Smooth muscle cell (in vitro differentiated cells): ENCODE measurements around the gene EMC1. TPM values are rescaled to one million over a fixed set of nuclear protein-coding genes. Genes with fewer than 3 reads are reported as not detected.

Source experiments
- DNase-seq: peaks from one replicate; lab custom pipeline; 2025; ENCODE audit not compliant: unreplicated experiment; lab: John Stamatoyannopoulos, UW
- H2AFZ ChIP-seq: fragments of 200-600 bp; sonication (generic); 2 replicates; pipeline ENCODE4 v1.6.0; 2016; ENCODE audit warnings: antibody characterized with exemption, low read depth, mild to moderate bottlenecking
- H3F3A ChIP-seq: fragments of 200-600 bp; sonication (generic); 2 replicates; pipeline ENCODE4 v1.6.0; 2017; ENCODE audit warnings: antibody characterized with exemption, low read depth
- H3K27ac ChIP-seq: fragments of 200-600 bp; sonication (generic); 2 replicates; pipeline ENCODE4 v1.5.1; 2016; ENCODE audit warnings: low read depth, mild to moderate bottlenecking
- H3K27me3 ChIP-seq: fragments of 200-600 bp; sonication (generic); 2 replicates; pipeline ENCODE4 v1.6.1; 2016; ENCODE audit warnings: low read depth, mild to moderate bottlenecking
- H3K36me3 ChIP-seq: fragments of 200-600 bp; sonication (generic); 2 replicates; pipeline ENCODE4 v1.5.1; 2016; ENCODE audit warnings: low read depth
- H3K4me1 ChIP-seq: fragments of 200-600 bp; sonication (generic); 2 replicates; pipeline ENCODE4 v1.5.1; 2016; ENCODE audit warnings: low read depth
- H3K4me2 ChIP-seq: fragments of 200-600 bp; sonication (generic); 2 replicates; pipeline ENCODE4 v1.6.0; 2016; ENCODE audit warnings: mild to moderate bottlenecking
- H3K4me3 ChIP-seq: fragments of 200-600 bp; sonication (generic); 2 replicates; pipeline ENCODE4 v1.5.1; 2016; ENCODE audit warnings: mild to moderate bottlenecking
- H3K79me2 ChIP-seq: fragments of 200-600 bp; sonication (generic); 2 replicates; pipeline ENCODE4 v1.6.0; 2016; ENCODE audit warnings: low read depth, mild to moderate bottlenecking
- H3K9ac ChIP-seq: fragments of 200-600 bp; sonication (generic); 2 replicates; pipeline ENCODE4 v1.6.0; 2016; ENCODE audit warnings: low read depth
- H3K9me3 ChIP-seq: fragments of 200-600 bp; sonication (generic); replicated peaks from 2 replicates; pipeline ENCODE4 v1.5.1; 2016; ENCODE audit warnings: low read depth
- H4K20me1 ChIP-seq: fragments of 200-600 bp; sonication (generic); 2 replicates; pipeline ENCODE4 v1.6.0; 2016; ENCODE audit warnings: low read depth
- CTCF ChIP-seq: fragments of 200-600 bp; sonication (generic); IDR thresholded peaks from 2 replicates; pipeline ENCODE4 v1.5.1; 2017; ENCODE audit warnings: borderline replicate concordance, mild to moderate bottlenecking, antibody characterized with exemption; ENCODE audit not compliant: insufficient read depth, poor library complexity, severe bottlenecking
- WGBS: methylation state at CpG from one replicate; pipeline ENCODE4 v1.1.7; 2016; ENCODE audit warnings: low lambda C conversion rate; 5-methylcytosine and 5-hydroxymethylcytosine counted together
- polyA plus RNA-seq: library from polyadenylated mRNA; unstranded; fragments of >200 nt; fragmentation: Nextera tagmentation; extraction: Ambion mirVana; gene quantifications from 2 replicates; pipeline ENCODE4 v1.2.1, GENCODE V29; 2016
- total RNA-seq: library from RNA; depleted of rRNA; stranded (reverse); fragments of >200 nt; gene quantifications from 2 replicates; pipeline ENCODE4 v1.2.3, GENCODE V29; 2014

The EMC1 gene
- total and polyA plus RNA-seq, 2 experiments from 2014 or later, result 48.8 to 54.4 TPM

- H3K27me3 ChIP-seq, result no peaks in the 10 kb centered on the region
- H3K79me2 ChIP-seq, result peaks cover 6% of the 10 kb centered on the region
- H3K4me1 ChIP-seq, result no peaks in the 10 kb centered on the region
- no peak overlapping the region for H2AFZ ChIP-seq
- no peaks in the 10 kb centered on the region for H3K9me3 ChIP-seq
- H4K20me1 ChIP-seq, result peaks cover 14% of the 10 kb centered on the region
- H3K27ac ChIP-seq, result no peak overlapping the region
- no peak overlapping the region for H3K4me3 ChIP-seq
- H3K4me2 ChIP-seq, result no peak overlapping the region
- peaks cover 51% of the 10 kb centered on the region for H3K36me3 ChIP-seq
- no peak for DNase-seq
- H3F3A ChIP-seq, result no peaks in the 10 kb centered on the region
- H3K9ac ChIP-seq, result no peak overlapping the region
- WGBS, result 86% methylated on average over 8 of the region's 8 CpGs
- no peak for TF ChIP-seq CTCF
Measured at GRCh38 chr1:19179597-19180264, 71.6 kb downstream of the EMC1 start.

GRCh38 chr1:19178734-19179398 is 72.5 kb downstream of the EMC1 start:
- no peak overlapping the region for H3K4me2 ChIP-seq
- H4K20me1 ChIP-seq, result peaks cover 21% of the 10 kb centered on the region
- H3F3A ChIP-seq, result no peaks in the 10 kb centered on the region
- no peak overlapping the region for H3K27ac ChIP-seq
- WGBS, result 80% methylated on average over 5 of the region's 5 CpGs
- no peaks in the 10 kb centered on the region for H3K9me3 ChIP-seq
- H2AFZ ChIP-seq, result no peak overlapping the region
- H3K4me3 ChIP-seq, result no peak overlapping the region
- H3K36me3 ChIP-seq, result peaks cover 51% of the 10 kb centered on the region
- no peak for TF ChIP-seq CTCF
- no peaks in the 10 kb centered on the region for H3K27me3 ChIP-seq
- no peaks in the 10 kb centered on the region for H3K4me1 ChIP-seq
- H3K79me2 ChIP-seq, result peaks cover 4% of the 10 kb centered on the region
- H3K9ac ChIP-seq, result no peak overlapping the region
- no peak for DNase-seq

DNA sequence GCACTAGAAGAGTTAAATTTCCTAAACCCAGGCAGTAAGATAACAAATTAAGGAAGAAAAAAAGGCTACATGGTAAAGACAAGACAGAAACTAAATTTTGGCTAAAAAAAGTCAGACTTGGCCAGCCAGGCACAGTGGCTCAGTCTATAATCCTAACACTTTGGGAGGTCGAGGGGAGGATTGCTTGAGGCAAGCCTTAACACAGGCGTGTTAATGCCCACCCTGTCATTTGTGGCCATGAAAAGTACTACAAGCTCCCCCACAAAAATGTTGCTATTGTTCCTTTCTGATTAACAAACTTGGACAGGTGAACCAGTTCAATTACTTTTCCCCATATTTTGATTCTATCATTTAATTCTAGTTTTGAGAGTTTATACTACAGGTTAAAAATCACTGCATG is 73.5 kb downstream of the EMC1 start:
- Histone ChIP-seq H3F3A (no peaks in the 10 kb centered on the region), H3K4me1 (no peaks in the 10 kb centered on the region), H3K4me2 (no peak overlapping the region), H3K79me2 (no peaks in the 10 kb centered on the region), H3K36me3 (peaks cover 50% of the 10 kb centered on the region), H3K9ac (no peak overlapping the region), H3K4me3 (no peak overlapping the region), H2AFZ (no peak overlapping the region), H3K27me3 (no peaks in the 10 kb centered on the region), H3K9me3 (no peaks in the 10 kb centered on the region), H3K27ac (no peak overlapping the region), H4K20me1 (peaks cover 25% of the 10 kb centered on the region)
- DNase-seq, result no peak
- 81% methylated on average over 2 of the region's 2 CpGs for WGBS
- TF ChIP-seq CTCF, result no peak

GRCh38 chr1:19169642-19170041 is 81.7 kb downstream of the EMC1 start:
- Histone ChIP-seq H3K79me2 (no peaks in the 10 kb centered on the region), H3K9me3 (no peaks in the 10 kb centered on the region), H2AFZ (no peak overlapping the region), H3K36me3 (peaks cover 60% of the 10 kb centered on the region), H3K27ac (no peak overlapping the region), H3K4me3 (no peak overlapping the region), H4K20me1 (peaks cover 25% of the 10 kb centered on the region), H3F3A (no peaks in the 10 kb centered on the region), H3K27me3 (no peaks in the 10 kb centered on the region), H3K4me1 (no peaks in the 10 kb centered on the region), H3K9ac (no peak overlapping the region), H3K4me2 (no peak overlapping the region)
- no peak for DNase-seq
- TF ChIP-seq CTCF, result no peak
- WGBS, result 94% methylated on average over 2 of the region's 2 CpGs
